ENCODE data around the gene GRM8. TPM values are rescaled to one million over a fixed set of nuclear protein-coding genes. Genes with fewer than 3 reads are reported as not detected.
"Not testable (repeated sequence)": the region's sequence is repeated elsewhere in the genome, so short reads cannot be mapped to it uniquely, and the experiment has no call there.

Gene GRM8
- total RNA-seq, 1 donor from 2014 or later = 0.41 TPM

DNA sequence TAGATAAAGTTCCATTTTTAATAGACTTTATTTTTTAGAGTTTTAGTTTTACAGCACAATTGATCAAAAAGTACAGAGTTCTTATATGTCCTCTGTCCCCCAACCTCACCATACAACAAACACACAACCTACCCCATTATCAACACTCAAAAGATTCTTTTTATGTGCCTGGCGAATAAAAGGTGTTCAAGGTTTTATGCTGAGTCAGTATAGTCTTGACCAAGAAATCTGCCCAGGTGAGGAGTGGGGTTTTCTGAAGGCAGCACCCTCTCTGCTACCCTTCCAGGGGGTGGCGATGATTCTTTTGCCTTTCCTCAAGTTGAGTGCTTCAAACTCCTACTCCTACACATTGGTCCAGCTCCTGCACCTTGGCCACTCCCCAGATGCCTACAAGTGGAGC is 222.9 kb downstream of the GRM8 start:
- no peak for DNase-seq

DNA sequence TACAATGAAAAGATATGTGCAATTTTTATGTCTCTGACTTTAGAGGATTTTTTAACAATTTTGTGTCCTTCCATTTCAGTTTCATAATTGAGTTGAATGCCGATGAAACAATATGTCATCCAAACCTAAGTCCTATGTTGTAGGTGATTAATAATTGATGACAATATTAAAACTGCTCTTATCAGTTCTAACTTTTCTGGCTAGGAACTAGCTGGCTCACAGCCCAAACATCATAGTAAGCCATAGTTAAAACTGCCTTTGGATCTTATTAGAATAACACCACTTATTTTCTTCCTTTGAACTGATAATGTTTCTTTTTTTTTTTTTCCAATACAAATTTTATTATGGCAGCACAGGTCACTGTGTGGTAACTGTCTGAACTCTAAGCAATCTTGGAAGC is 230.9 kb downstream of the GRM8 start:
- DNase-seq = no peak

- peak; percentile 2 for DNase-seq
Measured at GRCh38 chr7:127021019-127021738, 231.6 kb downstream of the GRM8 start.

DNA sequence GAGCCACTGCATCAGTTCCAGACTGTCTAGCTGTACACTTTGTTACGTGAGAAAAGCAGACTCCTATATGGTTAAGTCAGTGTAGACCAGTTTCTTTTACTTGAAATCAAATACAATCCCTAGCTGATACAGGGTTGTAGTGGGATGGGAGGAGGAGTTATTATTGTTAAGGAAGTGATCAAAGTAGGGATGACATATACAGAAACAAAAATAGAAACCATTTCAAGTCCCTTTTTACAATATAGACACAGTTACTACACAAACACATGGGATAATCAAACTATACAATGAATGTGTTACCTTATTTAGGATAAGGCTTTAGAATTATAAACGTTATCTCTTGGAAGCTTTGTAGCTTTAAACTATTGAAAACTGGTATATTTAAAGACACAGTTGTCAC is 233.9 kb downstream of the GRM8 start:
- DNase-seq = no peak

GRCh38 chr7:127017196-127017595 is 235.5 kb downstream of the GRM8 start:
- DNase-seq = no peak

DNA sequence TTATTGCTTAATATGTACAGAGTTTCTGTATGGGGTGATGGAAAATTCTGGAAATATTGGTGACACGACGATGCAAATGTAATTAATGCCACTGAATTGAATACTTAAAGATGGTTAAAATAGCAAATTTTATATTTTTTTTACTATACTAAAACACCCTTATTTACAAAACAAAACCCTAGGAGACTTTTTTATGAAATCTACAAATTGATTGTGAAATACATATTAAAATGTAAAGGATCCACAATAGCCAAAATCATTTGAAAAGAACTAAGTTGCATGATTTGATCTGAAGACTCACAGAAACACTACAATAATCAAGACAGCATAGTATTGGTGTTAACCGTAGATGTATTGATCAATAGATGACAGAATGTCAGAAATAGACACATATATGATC is 252.0 kb downstream of the GRM8 start:
- DNase-seq = no peak

DNA sequence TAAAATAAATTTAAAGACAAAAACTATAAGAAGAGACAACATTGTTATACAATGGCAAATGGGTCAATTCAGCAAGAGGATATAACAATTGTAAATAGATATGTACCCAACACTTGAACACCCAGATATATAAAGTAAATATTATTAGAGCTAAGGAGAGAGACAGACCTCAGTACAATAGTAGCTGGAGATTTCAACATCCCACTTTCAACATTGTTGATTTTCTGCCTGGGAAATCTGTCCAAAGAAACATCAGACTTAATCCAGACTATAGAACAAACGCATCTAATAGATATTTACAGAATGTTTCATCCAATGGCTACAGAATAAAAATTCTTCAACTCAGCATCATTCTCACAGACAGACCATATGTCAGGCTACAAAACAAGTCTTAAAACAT is 256.1 kb downstream of the GRM8 start:
- no peak for DNase-seq

DNA sequence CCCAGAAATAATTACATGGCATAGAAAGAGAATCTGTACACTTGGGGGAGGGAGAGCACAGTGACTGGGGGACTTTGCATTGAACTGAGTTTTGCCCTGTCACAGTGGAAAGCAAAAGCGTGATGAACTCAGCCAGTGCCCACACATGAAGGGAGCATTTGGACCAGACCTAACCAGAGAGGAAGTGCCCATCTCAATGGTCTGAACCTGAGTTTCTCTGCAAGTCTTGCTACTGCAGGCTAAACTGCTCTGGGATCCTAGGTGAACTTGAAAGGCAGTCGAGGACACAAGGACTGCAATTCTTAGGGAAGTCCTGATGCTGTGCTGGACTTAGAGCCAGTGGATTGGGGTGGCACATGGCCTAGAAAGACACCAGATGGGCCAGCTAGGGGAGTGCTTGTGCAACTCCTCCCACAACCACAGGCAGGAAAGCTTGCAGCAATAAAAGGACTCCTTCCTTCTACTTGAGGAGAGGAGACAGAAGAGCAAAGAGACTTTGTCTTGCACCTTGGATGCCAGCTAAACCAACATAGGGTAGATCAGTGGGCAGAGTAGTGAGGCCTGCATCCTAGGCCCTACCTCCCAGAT is 259.0 kb downstream of the GRM8 start:
- DNase-seq = no peak

DNA sequence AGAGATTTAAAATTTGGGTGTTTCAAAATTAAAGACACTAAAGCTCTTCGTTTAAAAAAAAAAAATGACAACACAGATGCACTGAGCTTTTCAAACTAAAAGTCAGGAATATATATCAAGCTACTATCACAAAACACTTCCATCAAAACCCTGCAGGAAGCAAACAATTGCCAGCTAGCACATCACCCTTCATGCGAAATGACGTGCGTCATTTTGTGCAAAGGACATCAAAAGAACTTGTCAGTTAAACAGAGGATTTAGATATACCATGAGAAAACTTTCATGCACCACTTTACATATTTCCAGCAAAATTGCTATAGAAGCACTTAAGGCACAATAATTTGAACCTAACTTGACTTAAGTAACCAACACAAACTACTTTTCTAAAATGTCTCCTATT is 264.7 kb downstream of the GRM8 start:
- DNase-seq = no peak

DNA sequence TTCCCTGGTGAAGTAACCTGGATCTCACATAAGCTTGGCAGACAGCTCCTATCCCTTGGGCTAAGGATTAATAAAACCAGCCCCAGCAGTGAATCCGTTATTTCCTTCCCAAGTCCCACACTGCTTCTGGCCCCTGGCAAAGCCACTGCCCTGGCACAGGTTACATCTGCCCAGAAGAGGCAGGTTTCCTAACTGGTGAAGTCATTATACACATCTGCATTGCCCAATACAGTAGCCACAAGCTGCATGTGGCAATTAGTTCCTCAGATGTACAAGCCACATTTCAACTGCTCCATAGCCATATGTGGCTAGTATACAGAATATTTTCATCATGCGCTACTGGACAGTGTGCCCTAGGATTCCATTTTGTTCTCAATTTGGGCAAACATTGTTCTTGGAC is 273.0 kb downstream of the GRM8 start:
- no peak for DNase-seq

DNA sequence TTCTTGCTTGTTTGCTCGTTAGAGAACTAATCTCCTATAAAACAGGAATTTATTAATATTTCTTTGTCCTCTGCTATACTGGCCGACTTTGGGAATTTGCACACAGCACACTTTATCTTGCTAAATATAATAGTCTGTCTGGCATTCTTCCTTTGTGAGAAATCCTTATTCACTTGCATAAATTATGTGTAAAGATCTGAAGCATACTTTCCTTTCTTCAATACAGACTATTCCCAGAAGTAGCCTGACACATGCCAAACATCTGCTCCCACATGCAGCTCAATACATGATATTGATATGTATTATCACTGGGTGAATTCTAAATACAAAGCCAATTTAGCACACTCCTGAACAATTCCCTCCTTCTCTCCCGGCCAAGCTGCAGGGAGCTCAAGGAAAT is 273.9 kb downstream of the GRM8 start:
- no peak for DNase-seq

DNA sequence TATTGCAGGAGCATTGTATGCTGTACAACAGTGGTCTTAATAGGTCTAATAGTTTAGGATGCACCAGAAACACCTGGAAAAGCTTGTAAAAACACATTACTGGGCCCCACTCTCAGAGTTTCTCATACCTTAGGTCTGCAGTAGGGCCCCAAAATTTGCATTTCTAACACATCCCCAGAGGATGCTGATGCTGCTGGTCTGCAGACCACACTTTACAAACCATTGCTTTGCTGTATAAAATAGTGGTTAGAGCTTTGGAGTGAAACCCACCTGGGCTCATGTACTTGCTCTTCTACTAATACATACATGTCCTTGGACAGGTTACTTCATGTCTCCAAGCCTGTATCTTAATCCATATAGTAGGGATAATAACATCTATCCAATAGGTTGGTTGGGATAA is 279.7 kb downstream of the GRM8 start:
- no peak for DNase-seq

DNA sequence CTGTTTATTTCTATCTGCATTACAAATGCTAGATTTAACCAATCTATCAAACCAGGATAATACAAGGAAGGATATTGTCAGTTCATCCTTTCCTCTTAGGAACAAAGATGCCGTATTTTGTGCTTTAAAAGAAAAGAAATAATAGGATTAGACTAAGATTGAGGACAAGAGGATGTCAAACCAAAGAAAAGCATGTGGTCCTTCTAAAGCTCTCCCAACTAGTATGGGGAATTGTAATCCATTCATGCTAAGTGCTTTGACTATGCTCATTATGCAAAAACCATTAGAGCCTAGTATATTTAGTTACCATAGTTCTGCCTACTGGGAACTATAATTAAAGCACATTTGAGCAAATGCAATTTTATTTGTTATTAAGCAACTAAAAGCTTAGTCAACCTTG is 280.2 kb downstream of the GRM8 start:
- DNase-seq = no peak

DNA sequence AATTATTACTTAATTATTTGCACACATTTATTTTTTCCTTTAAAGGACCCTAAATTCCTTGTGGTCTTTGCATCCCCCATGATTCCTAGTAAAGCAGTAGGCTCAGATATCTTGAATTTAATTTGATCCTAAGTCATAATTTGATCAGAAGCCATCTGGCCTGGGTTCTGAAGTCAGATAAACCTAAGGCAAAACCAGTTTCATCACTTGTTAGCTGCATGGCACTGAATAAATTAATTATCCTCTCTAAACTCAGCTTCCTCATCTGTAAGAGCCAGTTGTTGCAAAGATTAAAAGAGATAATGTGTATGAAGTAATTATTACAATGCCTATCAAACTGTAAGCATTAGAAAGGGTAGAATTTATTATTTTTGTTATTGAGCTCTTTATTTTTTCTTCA is 293.1 kb downstream of the GRM8 start:
- DNase-seq = no peak

GRCh38 chr7:126958367-126958766 is 294.4 kb downstream of the GRM8 start:
- DNase-seq = no peak

- no peak for DNase-seq
Measured at GRCh38 chr7:126957443-126957842, 295.3 kb downstream of the GRM8 start.

DNA sequence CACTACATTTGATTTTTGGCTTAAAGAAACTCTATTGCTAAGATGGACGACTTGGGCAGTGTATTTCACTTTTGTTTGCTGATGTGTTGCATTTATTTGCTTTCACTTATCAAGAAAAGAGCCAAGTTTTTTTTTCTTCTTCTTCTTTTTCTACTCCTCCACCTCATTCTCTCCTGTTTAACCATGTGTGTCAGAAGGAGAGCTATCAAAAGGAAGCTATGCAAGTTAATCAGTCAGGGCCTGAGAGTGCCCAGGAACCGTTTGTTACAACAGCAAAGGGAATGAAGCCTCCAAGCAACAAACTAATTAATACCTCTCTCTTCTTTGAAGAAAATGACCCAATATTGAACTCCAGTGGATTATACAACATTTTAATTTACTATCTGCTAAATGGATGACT is 299.3 kb downstream of the GRM8 start:
- no peak for DNase-seq

DNA sequence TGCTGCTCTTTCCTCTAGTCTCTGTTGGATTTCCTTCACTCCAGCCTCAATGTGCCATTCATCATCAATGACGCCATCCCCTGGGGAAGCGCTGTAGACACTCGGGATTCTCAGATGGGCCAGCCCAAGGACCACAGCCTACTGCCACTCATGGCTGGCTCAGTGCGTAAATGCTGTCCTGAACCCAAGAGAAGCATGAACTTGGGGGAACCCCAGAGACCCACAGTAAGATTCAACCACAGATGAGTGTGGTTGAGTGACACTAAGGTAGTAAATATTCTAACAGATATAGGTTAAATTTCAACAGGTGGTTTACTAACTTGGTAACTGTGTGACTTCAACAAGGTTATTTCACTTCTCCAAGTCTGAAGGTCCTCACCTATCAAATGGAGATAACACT is 304.1 kb downstream of the GRM8 start:
- DNase-seq = no peak

GRCh38 chr7:126940723-126941307 is 311.9 kb downstream of the GRM8 start:
- DNase-seq = no peak

GRCh38 chr7:126937171-126937570 is 315.6 kb downstream of the GRM8 start:
- DNase-seq = no peak

- DNase-seq = no peak
Measured at GRCh38 chr7:126931581-126931980, 321.2 kb downstream of the GRM8 start.

DNA sequence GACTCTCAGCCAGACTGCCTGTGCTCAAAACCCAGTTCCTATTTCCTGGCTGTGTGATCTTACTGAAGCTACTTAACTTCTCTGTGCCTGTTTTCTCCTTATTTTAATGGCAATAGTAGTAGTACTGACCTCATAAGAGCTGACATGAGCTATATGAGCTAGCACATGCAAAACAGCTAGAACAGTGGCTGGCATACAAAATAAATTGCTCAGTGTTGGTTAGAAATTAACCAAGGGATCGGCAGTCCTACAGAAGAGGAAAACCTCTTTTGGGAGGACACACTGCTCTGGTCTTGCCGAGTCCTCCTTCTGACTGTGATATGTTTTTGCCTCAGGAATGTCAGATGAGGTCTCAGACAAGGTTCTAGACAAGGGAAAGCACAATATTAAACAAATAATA is 322.6 kb downstream of the GRM8 start:
- no peak for DNase-seq

- no peak for DNase-seq
Measured at GRCh38 chr7:126924477-126924876, 328.3 kb downstream of the GRM8 start.

DNA sequence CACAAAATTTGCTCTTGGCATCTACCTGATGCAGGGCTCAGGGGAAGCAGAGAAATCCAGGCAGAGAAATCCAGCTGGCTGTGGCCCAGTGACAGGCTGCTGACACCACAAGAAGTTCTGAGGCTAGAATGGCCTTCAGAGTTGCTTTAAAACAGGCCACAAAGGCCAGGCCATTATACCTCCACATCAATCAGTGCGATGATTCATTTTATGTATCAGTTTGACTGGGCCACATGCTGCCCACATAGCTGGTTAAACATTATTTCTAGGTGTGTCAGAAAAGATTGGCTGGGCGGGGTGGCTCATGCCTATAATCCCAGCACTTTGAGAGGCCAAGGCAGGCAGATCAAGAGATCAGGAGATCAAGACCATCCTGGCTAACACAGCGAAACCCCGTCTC is 341.1 kb downstream of the GRM8 start:
- not testable (repeated sequence) for DNase-seq
